ENCODE results near the gene RNF113B.
A peak's percentile ranks its signal among the peaks of the same experiment; 100 is the strongest.

RNF113B gene

GRCh38 chr13:98176777-98177608 lies at the start of gene RNF113B:
Gene RNF113B, minus strand, starts transcription at chr13:98177269. Its CDS starts 33 bp downstream, at chr13:98177236.
- no peak within 1 kb of the TSS for H3K27ac ChIP-seq
- H3K4me3 ChIP-seq: no peak within 1 kb of the TSS

- no peak overlapping the region for H3K27ac ChIP-seq
Measured at GRCh38 chr13:98226496-98226895, 49.4 kb upstream of the RNF113B start.

GRCh38 chr13:98225036-98225940 lies 48.2 kb upstream of the RNF113B start:
- no peak overlapping the region for H3K4me3 ChIP-seq
- H3K27ac ChIP-seq: peak overlapping the region in 4 of 21 experiments; percentile 20 to 46 (median 34)

More at GRCh38 chr13:98226496-98226895, 49.4 kb upstream of the RNF113B start:
- no peak overlapping the region for H3K4me3 ChIP-seq

- Histone ChIP-seq H3K4me3 (no peak overlapping the region), H3K27ac (no peak overlapping the region)
Measured at GRCh38 chr13:98224557-98224956, 47.5 kb upstream of the RNF113B start.

- Histone ChIP-seq H3K27ac (no peak overlapping the region), H3K4me3 (no peak overlapping the region)
Measured at GRCh38 chr13:98223741-98224140, 46.7 kb upstream of the RNF113B start.

- H3K27ac ChIP-seq: no peak overlapping the region
- no peak overlapping the region for H3K4me3 ChIP-seq
Measured at GRCh38 chr13:98222816-98223215, 45.7 kb upstream of the RNF113B start.

- Histone ChIP-seq H3K4me3 (no peak overlapping the region), H3K27ac (no peak overlapping the region)
Measured at GRCh38 chr13:98222081-98222554, 45.0 kb upstream of the RNF113B start.

- no peak overlapping the region for H3K4me3 ChIP-seq
- H3K27ac ChIP-seq: peak overlapping the region in 1 of 21 experiments; percentile 4
Measured at GRCh38 chr13:98221234-98221633, 44.2 kb upstream of the RNF113B start.

- H3K4me3 ChIP-seq: no peak overlapping the region
- no peak overlapping the region for H3K27ac ChIP-seq
Measured at GRCh38 chr13:98220271-98220791, 43.3 kb upstream of the RNF113B start.

- peak overlapping the region in 1 of 21 experiments; percentile 5 for H3K27ac ChIP-seq
Measured at GRCh38 chr13:98219685-98220084, 42.6 kb upstream of the RNF113B start.

GRCh38 chr13:98217597-98217996 lies 40.5 kb upstream of the RNF113B start:
- H3K4me3 ChIP-seq: no peak overlapping the region
- H3K27ac ChIP-seq: peak overlapping the region in 1 of 21 experiments; percentile 21

More at GRCh38 chr13:98219685-98220084, 42.6 kb upstream of the RNF113B start:
- H3K4me3 ChIP-seq: no peak overlapping the region

- no peak overlapping the region for H3K4me3 ChIP-seq
- H3K27ac ChIP-seq: peak overlapping the region in 4 of 21 experiments; percentile 6 to 58 (median 28)
Measured at GRCh38 chr13:98216711-98217285, 39.7 kb upstream of the RNF113B start.

- Histone ChIP-seq H3K27ac (peak overlapping the region in 6 of 21 experiments; percentile 6 to 58 (median 28)), H3K4me3 (no peak overlapping the region)
Measured at GRCh38 chr13:98216135-98216565, 39.1 kb upstream of the RNF113B start.

- no peak overlapping the region for H3K4me3 ChIP-seq
- H3K27ac ChIP-seq: peak overlapping the region in 2 of 21 experiments; percentile 25 to 58
Measured at GRCh38 chr13:98215508-98215907, 38.4 kb upstream of the RNF113B start.

- Histone ChIP-seq H3K4me3 (no peak overlapping the region), H3K27ac (peak overlapping the region in 7 of 21 experiments; percentile 2 to 54 (median 31))
Measured at GRCh38 chr13:98214707-98215106, 37.6 kb upstream of the RNF113B start.

- peak overlapping the region in 11 of 21 experiments; percentile 16 to 62 (median 35) for H3K27ac ChIP-seq
Measured at GRCh38 chr13:98214008-98214643, 37.1 kb upstream of the RNF113B start.

GRCh38 chr13:98213354-98213753 lies 36.3 kb upstream of the RNF113B start:
- peak overlapping the region in 1 of 21 experiments; percentile 52 for H3K27ac ChIP-seq
- no peak overlapping the region for H3K4me3 ChIP-seq

More at GRCh38 chr13:98214008-98214643, 37.1 kb upstream of the RNF113B start:
- H3K4me3 ChIP-seq: no peak overlapping the region

GRCh38 chr13:98212763-98213162 lies 35.7 kb upstream of the RNF113B start:
- Histone ChIP-seq H3K27ac (no peak overlapping the region), H3K4me3 (no peak overlapping the region)

- Histone ChIP-seq H3K27ac (peak overlapping the region in 1 of 21 experiments; percentile 44), H3K4me3 (no peak overlapping the region)
Measured at GRCh38 chr13:98208606-98209005, 31.5 kb upstream of the RNF113B start.

Data from skin epidermis (tissue), 12 donors.